ENCODE results near the gene MKRN3. TPM values are rescaled to one million over a fixed set of nuclear protein-coding genes. Genes with fewer than 3 reads are reported as not detected.

The MKRN3 gene
- total RNA-seq, 4 donors from 2014 or later, result 0.39 to 0.93 TPM; not detected in 2

- H3K9me3 ChIP-seq, result no peaks in the 10 kb centered on the region
- no peak overlapping the region for H3K27ac ChIP-seq
- ATAC-seq, result no peak
- H3K36me3 ChIP-seq, result no peaks in the 10 kb centered on the region
- no peaks in the 10 kb centered on the region for H3K4me1 ChIP-seq
- 60 to 78% methylated on average over 1 of the region's 1 CpG for WGBS, 2 donors (ENCODE audit: low coverage in 1 of 2)
- TF ChIP-seq POLR2A (IDR thresholded peaks at IDR 0.05) (no peak), POLR2AphosphoS5 (IDR thresholded peaks at IDR 0.05) (no peak), EP300 (IDR thresholded peaks at IDR 0.05) (no peak)
- TF ChIP-seq, protein P1, sequence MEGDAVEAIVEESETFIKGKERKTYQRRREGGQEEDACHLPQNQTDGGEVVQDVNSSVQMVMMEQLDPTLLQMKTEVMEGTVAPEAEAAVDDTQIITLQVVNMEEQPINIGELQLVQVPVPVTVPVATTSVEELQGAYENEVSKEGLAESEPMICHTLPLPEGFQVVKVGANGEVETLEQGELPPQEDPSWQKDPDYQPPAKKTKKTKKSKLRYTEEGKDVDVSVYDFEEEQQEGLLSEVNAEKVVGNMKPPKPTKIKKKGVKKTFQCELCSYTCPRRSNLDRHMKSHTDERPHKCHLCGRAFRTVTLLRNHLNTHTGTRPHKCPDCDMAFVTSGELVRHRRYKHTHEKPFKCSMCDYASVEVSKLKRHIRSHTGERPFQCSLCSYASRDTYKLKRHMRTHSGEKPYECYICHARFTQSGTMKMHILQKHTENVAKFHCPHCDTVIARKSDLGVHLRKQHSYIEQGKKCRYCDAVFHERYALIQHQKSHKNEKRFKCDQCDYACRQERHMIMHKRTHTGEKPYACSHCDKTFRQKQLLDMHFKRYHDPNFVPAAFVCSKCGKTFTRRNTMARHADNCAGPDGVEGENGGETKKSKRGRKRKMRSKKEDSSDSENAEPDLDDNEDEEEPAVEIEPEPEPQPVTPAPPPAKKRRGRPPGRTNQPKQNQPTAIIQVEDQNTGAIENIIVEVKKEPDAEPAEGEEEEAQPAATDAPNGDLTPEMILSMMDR (IDR thresholded peaks at IDR 0.05), result no peak
- no peaks in the 10 kb centered on the region for H3K27me3 ChIP-seq
- H3K4me3 ChIP-seq, result no peak overlapping the region
Measured at GRCh38 chr15:23576061-23576460, 10.6 kb downstream of the MKRN3 start.

DNA sequence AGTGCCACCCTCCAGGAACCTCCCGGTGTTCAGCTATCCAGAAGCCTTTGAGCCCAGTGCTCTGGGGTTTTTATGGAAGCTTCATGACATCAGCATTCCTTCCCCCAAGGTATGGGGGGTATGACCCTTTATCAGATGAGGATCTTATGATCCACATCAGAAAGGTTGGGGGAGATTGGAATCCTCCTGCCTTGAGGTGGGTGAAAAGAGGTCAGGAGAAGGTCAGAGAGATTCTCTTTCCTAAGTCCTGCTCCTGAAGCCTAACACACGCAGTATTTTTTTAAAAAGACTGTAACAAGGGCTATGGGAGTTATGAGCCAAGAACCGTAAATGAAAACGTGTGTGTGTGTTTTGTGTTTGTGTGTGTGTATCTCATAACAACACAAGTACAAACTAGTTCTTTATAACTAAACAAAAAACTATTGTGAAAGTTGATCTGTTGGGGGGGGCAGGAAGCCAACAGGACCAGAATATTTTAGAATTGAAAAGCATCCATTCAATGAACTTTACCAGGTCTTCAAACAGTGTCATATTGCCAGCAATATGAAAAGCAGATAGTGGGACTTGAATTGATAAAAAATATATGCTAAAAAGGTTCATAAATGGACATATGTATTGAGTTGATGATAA, 13.2 kb downstream of the MKRN3 start:
- ATAC-seq, result no peak
- 31 to 74% methylated on average over 2 to 4 of the region's 4 CpGs for WGBS, 2 donors (ENCODE audit: low coverage in 1 of 2)
- TF ChIP-seq, protein P1 (IDR thresholded peaks at IDR 0.05), result no peak
- TF ChIP-seq POLR2A (IDR thresholded peaks at IDR 0.05) (no peak), EP300 (IDR thresholded peaks at IDR 0.05) (no peak), POLR2AphosphoS5 (IDR thresholded peaks at IDR 0.05) (no peak)
- Histone ChIP-seq H3K4me3 (no peak overlapping the region), H3K36me3 (no peaks in the 10 kb centered on the region), H3K9me3 (no peaks in the 10 kb centered on the region), H3K4me1 (no peaks in the 10 kb centered on the region), H3K27me3 (peaks cover 3% of the 10 kb centered on the region), H3K27ac (no peak overlapping the region)

GRCh38 chr15:23588268-23588667, 22.8 kb downstream of the MKRN3 start:
- 40 to 67% methylated on average over 1 to 2 of the region's 2 CpGs for WGBS, 2 donors (ENCODE audit: low coverage in 1 of 2)
- Histone ChIP-seq H3K4me3 (no peak overlapping the region), H3K27me3 (peaks cover 12% of the 10 kb centered on the region), H3K36me3 (no peaks in the 10 kb centered on the region), H3K9me3 (no peaks in the 10 kb centered on the region), H3K27ac (no peak overlapping the region), H3K4me1 (no peaks in the 10 kb centered on the region)
- no peak for ATAC-seq
- TF ChIP-seq EP300 (IDR thresholded peaks at IDR 0.05), result no peak
- no peak for TF ChIP-seq POLR2A (IDR thresholded peaks at IDR 0.05)
- TF ChIP-seq, protein P1 (IDR thresholded peaks at IDR 0.05), result no peak
- no peak for TF ChIP-seq POLR2AphosphoS5 (IDR thresholded peaks at IDR 0.05)

DNA sequence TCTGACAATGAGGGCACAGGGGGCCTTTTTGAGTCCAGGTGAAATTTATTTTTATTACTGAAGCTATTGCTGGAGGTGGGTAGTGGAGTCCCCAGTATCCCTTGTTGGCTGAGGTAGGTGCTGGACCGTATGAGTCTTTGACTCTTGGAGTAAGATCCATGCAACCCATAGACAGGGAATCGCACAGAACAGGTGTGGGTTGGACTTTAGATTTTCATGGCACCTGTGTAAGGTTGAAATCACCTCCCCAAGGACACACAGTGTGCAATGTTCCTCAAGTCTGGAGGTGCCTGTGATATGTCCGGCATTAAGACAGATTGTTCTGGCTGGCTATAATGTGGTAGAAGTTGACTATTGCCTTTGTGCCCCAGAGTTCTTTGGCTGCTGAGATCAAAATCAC, 23.5 kb downstream of the MKRN3 start:
- no peaks in the 10 kb centered on the region for H3K4me1 ChIP-seq
- WGBS, 2 donors (ENCODE audit: low coverage in 1 of 2), result 33 to 50% methylated on average over 2 of the region's 3 CpGs
- ATAC-seq, result no peak
- no peaks in the 10 kb centered on the region for H3K9me3 ChIP-seq
- H3K4me3 ChIP-seq, result no peak overlapping the region
- no peak overlapping the region for H3K27ac ChIP-seq
- TF ChIP-seq POLR2A (IDR thresholded peaks at IDR 0.05), result no peak
- TF ChIP-seq, protein P1 (IDR thresholded peaks at IDR 0.05), result no peak
- TF ChIP-seq POLR2AphosphoS5 (IDR thresholded peaks at IDR 0.05), result no peak
- no peaks in the 10 kb centered on the region for H3K36me3 ChIP-seq
- peaks cover 9% of the 10 kb centered on the region for H3K27me3 ChIP-seq

GRCh38 chr15:23594252-23594770, 28.8 kb downstream of the MKRN3 start:
- Histone ChIP-seq H3K9me3 (no peaks in the 10 kb centered on the region), H3K27ac (no peak overlapping the region), H3K4me3 (no peak overlapping the region), H3K27me3 (no peaks in the 10 kb centered on the region), H3K36me3 (no peaks in the 10 kb centered on the region), H3K4me1 (no peaks in the 10 kb centered on the region)
- 62 to 75% methylated on average over 6 to 7 of the region's 7 CpGs for WGBS, 2 donors (ENCODE audit: low coverage in 1 of 2)
- TF ChIP-seq POLR2AphosphoS5 (IDR thresholded peaks at IDR 0.05) (no peak), POLR2A (IDR thresholded peaks at IDR 0.05) (no peak), EP300 (IDR thresholded peaks at IDR 0.05) (no peak)
- TF ChIP-seq, protein P1 (IDR thresholded peaks at IDR 0.05), result no peak
- no peak for ATAC-seq
